Ramos (cell line): ENCODE measurements around the gene RLN3.

Experiments used
- in situ Hi-C: fragments of 300-500 bp; cut with MboI; formaldehyde crosslinking; loops from one replicate; pipeline ENCODE4 v1.14.3; 2022; ENCODE audit warnings: low sequenced_read_pairs; ENCODE audit not compliant: unreplicated experiment

Gene RLN3

GRCh38 chr19:14050961-14051360 is 23.0 kb downstream of the RLN3 start:
- in situ Hi-C loops: loop anchor here (25.0 kb wide), 1 partner anchor 439 kb away; no protein-coding TSS in a partner anchor

GRCh38 chr19:14051980-14052379 is 24.0 kb downstream of the RLN3 start:
- in situ Hi-C loops: loop anchor here (25.0 kb wide), 1 partner anchor 440 kb away; no protein-coding TSS in a partner anchor

GRCh38 chr19:14052470-14052869 is 24.5 kb downstream of the RLN3 start:
- in situ Hi-C loops: loop anchor here (25.0 kb wide), 1 partner anchor 440 kb away; no protein-coding TSS in a partner anchor

- in situ Hi-C loops: loop anchor here (25.0 kb wide), 1 partner anchor 441 kb away; no protein-coding TSS in a partner anchor
These were observed 25.1 kb downstream of the RLN3 start for GRCh38 chr19:14053032-14053431.

- in situ Hi-C loops: loop anchor here (25.0 kb wide), 1 partner anchor 441 kb away; no protein-coding TSS in a partner anchor
These were observed 25.6 kb downstream of the RLN3 start for GRCh38 chr19:14053500-14053899.

- in situ Hi-C loops: loop anchor here (25.0 kb wide), 1 partner anchor 442 kb away; no protein-coding TSS in a partner anchor
These were observed 26.2 kb downstream of the RLN3 start for GRCh38 chr19:14054099-14054498.

- in situ Hi-C loops: loop anchor here (25.0 kb wide), 1 partner anchor 442 kb away; no protein-coding TSS in a partner anchor
These were observed 26.8 kb downstream of the RLN3 start for GRCh38 chr19:14054721-14055120.

GRCh38 chr19:14055396-14055795 is 27.4 kb downstream of the RLN3 start:
- in situ Hi-C loops: loop anchor here (25.0 kb wide), 1 partner anchor 443 kb away; no protein-coding TSS in a partner anchor

GRCh38 chr19:14056069-14056666 is 28.2 kb downstream of the RLN3 start:
- in situ Hi-C loops: loop anchor here (25.0 kb wide), 1 partner anchor 444 kb away; no protein-coding TSS in a partner anchor

GRCh38 chr19:14056741-14057356 is 28.9 kb downstream of the RLN3 start:
- in situ Hi-C loops: loop anchor here (25.0 kb wide), 1 partner anchor 445 kb away; no protein-coding TSS in a partner anchor

GRCh38 chr19:14058182-14059092 is 30.5 kb downstream of the RLN3 start:
- in situ Hi-C loops: loop anchor here (25.0 kb wide), 1 partner anchor 446 kb away; no protein-coding TSS in a partner anchor

- in situ Hi-C loops: loop anchor here (25.0 kb wide), 1 partner anchor 447 kb away; no protein-coding TSS in a partner anchor
These were observed 31.1 kb downstream of the RLN3 start for GRCh38 chr19:14059093-14059480.

- in situ Hi-C loops: loop anchor here (25.0 kb wide), 1 partner anchor 447 kb away; no protein-coding TSS in a partner anchor
These were observed 31.8 kb downstream of the RLN3 start for GRCh38 chr19:14059652-14060155.

- in situ Hi-C loops: loop anchor here (25.0 kb wide), 1 partner anchor 449 kb away; no protein-coding TSS in a partner anchor
These were observed 33.3 kb downstream of the RLN3 start for GRCh38 chr19:14061081-14061749.

GRCh38 chr19:14061751-14062557 is 34.0 kb downstream of the RLN3 start, which contains the start of gene PALM3:
PALM3 (minus strand) TSS chr19:14062076; CDS start chr19:14061980, 96 bp downstream.
- in situ Hi-C loops: loop anchor here (25.0 kb wide), 1 partner anchor 450 kb away; no protein-coding TSS in a partner anchor

- in situ Hi-C loops: loop anchor here (25.0 kb wide), 1 partner anchor 450 kb away; no protein-coding TSS in a partner anchor
These were observed 34.6 kb downstream of the RLN3 start for GRCh38 chr19:14062558-14062855.

GRCh38 chr19:14063105-14063504 is 35.2 kb downstream of the RLN3 start:
- in situ Hi-C loops: loop anchor here (25.0 kb wide), 1 partner anchor 451 kb away; no protein-coding TSS in a partner anchor

- in situ Hi-C loops: loop anchor here (25.0 kb wide), 1 partner anchor 454 kb away; no protein-coding TSS in a partner anchor
These were observed 38.2 kb downstream of the RLN3 start for GRCh38 chr19:14066134-14066533.
